Measurements from ENCODE around the gene ITGB6.

DNA sequence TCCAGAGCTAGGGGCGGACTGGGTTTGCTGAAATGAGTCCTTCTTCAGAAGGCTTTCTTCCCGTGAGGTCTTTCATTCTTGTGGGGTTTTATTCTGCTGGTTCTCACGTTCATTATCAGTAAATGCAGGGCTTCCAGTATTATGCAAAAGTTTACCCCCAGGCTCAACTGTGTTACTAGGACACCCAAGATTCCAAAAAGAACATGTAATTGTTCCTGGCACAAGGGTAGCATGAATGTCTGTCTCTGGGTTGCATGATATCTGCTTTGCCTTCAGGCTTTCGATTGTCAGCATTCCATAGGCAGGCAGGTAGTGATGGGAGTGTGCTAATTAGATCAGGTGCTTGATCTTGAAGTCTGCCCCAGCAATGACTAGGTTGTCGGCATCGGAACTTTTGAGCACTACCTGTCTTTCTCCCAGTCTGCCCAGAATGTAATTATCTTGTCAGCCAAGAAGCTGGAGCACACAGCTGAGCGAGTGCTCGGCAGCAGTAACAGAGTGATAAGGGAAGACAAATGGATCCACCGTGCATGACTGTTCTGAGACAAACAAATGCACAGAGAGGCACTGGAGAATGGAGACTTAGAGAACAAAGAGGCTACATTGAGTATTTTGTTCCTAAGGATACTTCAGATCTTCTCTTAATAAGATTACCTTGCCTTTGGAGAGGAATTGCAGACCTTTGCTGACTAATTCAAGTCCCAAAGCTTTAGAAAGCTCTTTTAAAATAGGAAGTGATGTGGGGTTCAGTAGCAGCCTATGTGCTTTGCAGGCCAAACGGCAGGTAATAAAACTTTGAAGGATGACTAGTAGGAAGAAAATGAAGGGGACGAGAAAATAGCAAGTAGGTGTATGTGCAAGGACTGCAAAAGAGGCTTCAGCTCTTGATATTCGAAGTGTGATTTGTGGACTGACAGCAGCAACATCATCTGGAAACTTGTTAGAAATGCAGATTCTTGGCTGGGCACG is 41.9 kb downstream of the ITGB6 start:
- TF ChIP-seq POLR2A (IDR thresholded peaks at IDR 0.05; ENCODE audit: low read length), result no peak
- no peak for TF ChIP-seq GATA1 (IDR thresholded peaks at IDR 0.05; ENCODE audit: low read depth, low read length)

Data from erythroblast (primary cell).